H1 (cell line): Measurements from ENCODE around the gene VCPKMT. TPM values are rescaled to one million over a fixed set of nuclear protein-coding genes. Genes with fewer than 3 reads are reported as not detected.

Source experiments
- CTCF ChIA-PET: fragments of 300-600 bp; sonication (Branson Sonifier 250); formaldehyde crosslinking; loops from one replicate; lab custom pipeline; 2021; ENCODE audit not compliant: partially characterized antibody; lab: Charles Lee
- POLR2A ChIA-PET: fragments of 300-600 bp; sonication (Branson Sonifier 250); formaldehyde crosslinking; loops from one replicate; lab custom pipeline; 2021; ENCODE audit warnings: inconsistent platforms; ENCODE audit not compliant: partially characterized antibody; lab: Charles Lee
- DNase-seq, 2 experiments: peaks; one replicate each; pipeline versions ENCODE4 v3.0.0 to v3.0.0-alpha.2; 2010 to 2022; ENCODE audit warnings: low spot score in 2 of 2, low read depth in 1 of 2, mixed read lengths in 1 of 2
- FAIRE-seq: peaks from 2 replicates; lab custom pipeline; 2011; peaks lifted over from hg19 to GRCh38; lab: Jason Lieb, UNC
- H2AFZ ChIP-seq: 2 replicates; pipeline ENCODE4 v1.8.1; 2012; ENCODE audit warnings: low read length, inconsistent platforms
- H2AK5ac ChIP-seq: 2 replicates; pipeline ENCODE4 v1.6.1; 2013; ENCODE audit warnings: low read depth, low read length
- H2BK120ac ChIP-seq: replicated peaks from 2 replicates; pipeline ENCODE3; 2013; ENCODE audit warnings: low read depth, low read length, inconsistent platforms
- H2BK12ac ChIP-seq: 2 replicates; pipeline ENCODE4 v1.6.1; 2013; ENCODE audit warnings: low read depth, low read length
- H2BK15ac ChIP-seq: 2 replicates; pipeline ENCODE4 v1.6.1; 2013; ENCODE audit warnings: low read length
- H2BK20ac ChIP-seq: 2 replicates; pipeline ENCODE4 v1.6.1; 2013; ENCODE audit warnings: low read length
- H2BK5ac ChIP-seq: 2 replicates; pipeline ENCODE4 v1.6.1; 2013; ENCODE audit warnings: low read depth, low read length
- H3K14ac ChIP-seq: 2 replicates; pipeline ENCODE4 v1.6.1; 2013; ENCODE audit warnings: inconsistent platforms; ENCODE audit not compliant: insufficient read length
- H3K18ac ChIP-seq: 2 replicates; pipeline ENCODE4 v1.6.1; 2013; ENCODE audit warnings: low read length; ENCODE audit errors: extremely low read depth
- H3K23ac ChIP-seq: 2 replicates; pipeline ENCODE4 v1.6.1; 2013; ENCODE audit warnings: inconsistent platforms; ENCODE audit not compliant: insufficient read length
- H3K23me2 ChIP-seq: 2 replicates; pipeline ENCODE4 v1.6.1; 2013; ENCODE audit warnings: low read depth, low read length
- H3K27ac ChIP-seq: 2 replicates; pipeline ENCODE4 v1.6.1; 2011; ENCODE audit warnings: low read depth, low read length, inconsistent platforms
- H3K27me3 ChIP-seq, 4 experiments: replicated peaks in 1 of 4; 1 replicate in 1 of 4; 2 replicates in 3 of 4; pipeline versions ENCODE4 v1.6.1 to v1.8.1; 2011 to 2013; ENCODE audit warnings: low read length in 3 of 4, mild to moderate bottlenecking in 3 of 4, inconsistent platforms in 2 of 4, mixed read lengths in 2 of 4, moderate library complexity in 1 of 4; ENCODE audit not compliant: control insufficient read depth in 3 of 4, insufficient read depth in 3 of 4; ENCODE audit errors: extremely low read depth in 1 of 4
- H3K36me3 ChIP-seq, 4 experiments: 2 replicates each; pipeline versions ENCODE4 v1.6.1 to v1.8.1; 2011 to 2013; ENCODE audit warnings: mild to moderate bottlenecking in 4 of 4, low read length in 3 of 4, moderate library complexity in 2 of 4, control low read depth in 1 of 4, inconsistent platforms in 1 of 4; ENCODE audit not compliant: insufficient read depth in 4 of 4, control insufficient read depth in 2 of 4
- H3K4ac ChIP-seq: replicated peaks from 2 replicates; pipeline ENCODE3; 2013; ENCODE audit warnings: low read length, low read depth, mixed read lengths, inconsistent platforms; ENCODE audit not compliant: insufficient read length
- H3K4me1 ChIP-seq, 4 experiments: replicated peaks in 1 of 4; 1 replicate in 1 of 4; 2 replicates in 3 of 4; pipeline versions ENCODE4 v1.6.1 to v1.8.1; 2011 to 2013; ENCODE audit warnings: low read length in 3 of 4, inconsistent platforms in 2 of 4, mixed read lengths in 1 of 4; ENCODE audit not compliant: insufficient read depth in 4 of 4, control insufficient read depth in 3 of 4
- H3K4me2 ChIP-seq, 2 experiments: 2 replicates each; pipeline versions ENCODE4 v1.6.1 to v1.8.1; 2011 to 2013; ENCODE audit warnings: low read depth in 2 of 2, low read length in 2 of 2, control low read depth in 1 of 2, inconsistent platforms in 1 of 2, mild to moderate bottlenecking in 1 of 2; ENCODE audit not compliant: insufficient read depth in 1 of 2
- H3K4me3 ChIP-seq, 4 experiments: fragments of 200-600, 300-600 bp in 1 of 4; sonication (generic), shearing (Covaris generic), sonication (Bioruptor Twin) in 1 of 4; 2 replicates each; pipeline versions ENCODE4 v1.5.1 to v1.8.1; 2011 to 2016; ENCODE audit warnings: low read length in 4 of 4, low read depth in 3 of 4, control low read depth in 2 of 4, inconsistent platforms in 2 of 4, mild to moderate bottlenecking in 2 of 4, mixed read lengths in 1 of 4, moderate library complexity in 1 of 4; ENCODE audit not compliant: insufficient read depth in 2 of 4; ENCODE audit errors: extremely low read depth in 1 of 4
- H3K56ac ChIP-seq: replicated peaks from 2 replicates; pipeline ENCODE3; 2013; ENCODE audit warnings: low read depth, mild to moderate bottlenecking, mixed read lengths, low read length, inconsistent platforms; ENCODE audit not compliant: insufficient read length
- H3K79me1 ChIP-seq: 2 replicates; pipeline ENCODE4 v1.6.1; 2013; ENCODE audit warnings: low read depth, low read length, control low read depth
- H3K79me2 ChIP-seq, 2 experiments: 2 replicates each; pipeline versions ENCODE4 v1.6.1 to v1.8.1; 2012 to 2013; ENCODE audit warnings: low read length in 2 of 2, mild to moderate bottlenecking in 2 of 2, inconsistent platforms in 1 of 2; ENCODE audit not compliant: insufficient read depth in 2 of 2, control insufficient read depth in 1 of 2
- H3K9ac ChIP-seq, 4 experiments: replicated peaks in 1 of 4; 1 replicate in 1 of 4; 2 replicates in 3 of 4; pipeline versions ENCODE4 v1.6.1 to v1.8.1; 2011 to 2013; ENCODE audit warnings: low read depth in 3 of 4, low read length in 3 of 4, control low read depth in 2 of 4, mild to moderate bottlenecking in 2 of 4, moderate library complexity in 2 of 4, inconsistent platforms in 1 of 4; ENCODE audit errors: extremely low read depth in 1 of 4
- H3K9me3 ChIP-seq, 2 experiments: 2 replicates each; pipeline versions ENCODE4 v1.6.1 to v1.8.1; 2012 to 2013; ENCODE audit warnings: mild to moderate bottlenecking in 2 of 2, moderate library complexity in 2 of 2, control low read depth in 1 of 2, inconsistent platforms in 1 of 2, low read depth in 1 of 2, low read length in 1 of 2, mixed read lengths in 1 of 2; ENCODE audit not compliant: insufficient read depth in 2 of 2
- H4K20me1 ChIP-seq, 2 experiments: replicated peaks in 1 of 2; 2 replicates each; pipeline versions ENCODE3 to v1.8.1; 2011 to 2013; ENCODE audit warnings: inconsistent platforms in 2 of 2, low read length in 2 of 2, mild to moderate bottlenecking in 1 of 2; ENCODE audit not compliant: insufficient read depth in 2 of 2, control insufficient read depth in 1 of 2
- H4K5ac ChIP-seq: 2 replicates; pipeline ENCODE4 v1.6.1; 2013; ENCODE audit warnings: low read length, low read depth, mixed read lengths, inconsistent platforms; ENCODE audit not compliant: insufficient read length
- H4K8ac ChIP-seq: 2 replicates; pipeline ENCODE4 v1.8.0; 2013; ENCODE audit warnings: mild to moderate bottlenecking, moderate library complexity, low read length, inconsistent platforms; ENCODE audit not compliant: insufficient read depth; ENCODE audit errors: extremely low read depth
- H4K91ac ChIP-seq: replicated peaks from 2 replicates; pipeline ENCODE3; 2013; ENCODE audit warnings: low read length, mixed read lengths, inconsistent platforms; ENCODE audit not compliant: insufficient read length
- MAX ChIP-seq: IDR thresholded peaks from 2 replicates; pipeline ENCODE4 v1.6.1; 2012; ENCODE audit warnings: inconsistent platforms
- WGBS, 2 experiments: shearing (Covaris generic) in 1 of 2; methylation state at CpG; one replicate each; pipeline versions ENCODE4 v1.1.6 to v1.1.7; 2013 to 2015; ENCODE audit warnings: low lambda C conversion rate in 2 of 2, mixed read lengths in 2 of 2, inconsistent platforms in 1 of 2, low coverage in 1 of 2, missing lambda C conversion rate in 1 of 2; ENCODE audit not compliant: insufficient replicate concordance in 2 of 2, insufficient coverage in 1 of 2, insufficient read length in 1 of 2; ENCODE audit errors: extremely low coverage in 1 of 2, missing lambda C conversion rate in 1 of 2; 5-methylcytosine and 5-hydroxymethylcytosine counted together
- polyA plus RNA-seq, 7 experiments: library from polyadenylated mRNA; depleted of rRNA in 3 of 7; stranded (reverse) in 5 of 7; unstranded in 2 of 7; fragments of >200 nt in 5 of 7; fragments of 200-250 nt in 2 of 7; gene quantifications; 1 replicate in 5 of 7; 2 replicates in 1 of 7; 4 replicates in 1 of 7; pipeline versions ENCODE4 v1.2.1 to v1.2.3, GENCODE V29; 2011 to 2013; ENCODE audit warnings: missing spikeins in 2 of 7, mixed read lengths in 2 of 7
- total RNA-seq: library from RNA; stranded (reverse); fragmentation: NEBNext Ultra II Directional; extraction: Animal tissue kit (Norgen Biotek cat#: 25700); gene quantifications from 2 replicates; pipeline ENCODE4 v1.2.1, GENCODE V29; 2021

VCPKMT gene
- total and polyA plus RNA-seq, 2 of the 8 experiments (the other 6 are each of a cell fraction or from before 2014, with no cell fraction given): 3.8 to 7.1 TPM

DNA sequence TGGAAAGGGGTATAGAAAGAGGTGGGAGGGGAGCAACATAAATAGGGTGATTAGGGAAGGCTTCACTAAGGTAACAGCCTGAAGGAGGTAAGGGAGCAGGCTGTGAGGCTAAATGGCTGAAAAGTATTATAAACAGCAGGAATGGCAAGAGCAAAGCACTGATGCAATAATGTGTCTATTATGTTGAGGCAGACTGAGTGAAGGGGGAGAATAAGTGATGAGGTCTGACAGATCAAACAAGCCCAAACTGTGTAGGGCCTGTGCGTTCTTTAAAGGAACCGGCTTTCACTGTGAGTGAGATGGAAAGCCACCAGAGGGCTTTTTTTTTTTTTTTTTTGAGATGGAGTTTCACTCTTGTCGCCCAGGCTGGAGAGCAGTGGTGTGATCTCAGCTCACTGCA, 6.7 kb upstream of the VCPKMT start:
- Histone ChIP-seq H4K5ac (no peak overlapping the region), H4K8ac (no peak overlapping the region), H2AK5ac (no peak overlapping the region), H3K4me1 (no peaks in the 10 kb centered on the region), H3K79me1 (no peaks in the 10 kb centered on the region), H2BK5ac (no peak overlapping the region), H4K91ac (no peak overlapping the region), H3K23ac (no peak overlapping the region), H3K4me2 (no peak overlapping the region), H2BK12ac (no peak overlapping the region), H3K79me2 (no peaks in the 10 kb centered on the region), H2BK120ac (no peak overlapping the region), H2BK20ac (no peak overlapping the region), H3K56ac (no peak overlapping the region), H3K4me3 (no peak overlapping the region), H3K27me3 (no peaks in the 10 kb centered on the region), H4K20me1 (no peaks in the 10 kb centered on the region), H3K27ac (no peak overlapping the region), H3K23me2 (no peaks in the 10 kb centered on the region), H2BK15ac (no peak overlapping the region), H3K4ac (no peak overlapping the region), H3K9me3 (no peaks in the 10 kb centered on the region), H2AFZ (no peak overlapping the region), H3K18ac (no peak overlapping the region), H3K9ac (no peak overlapping the region), H3K14ac (no peak overlapping the region), H3K36me3 (no peaks in the 10 kb centered on the region)
- DNase-seq (no peak), FAIRE-seq (no peak)
- TF ChIP-seq MAX: no peak
- ChIA-PET POLR2A (interaction anchor here (0.6 kb wide), 2 partner anchors 87 to 924 kb away, joined by 3 to 4 read pairs; no protein-coding TSS in a partner anchor), CTCF (interaction anchor here (1.9 kb wide), 1 partner anchor 261 kb away, joined by 4 read pairs; no protein-coding TSS in a partner anchor)
- 90% methylated on average over 2 of the region's 3 CpGs; no CpG with 5 or more reads in 1 of the 2 experiments for WGBS, 2 experiments
